ENCODE results near the gene GALNT18. TPM values are rescaled to one million over a fixed set of nuclear protein-coding genes. Genes with fewer than 3 reads are reported as not detected.

Gene GALNT18
- total RNA-seq, 1 experiment from 2014 or later, result not detected

GRCh38 chr11:11304550-11304949 is 317.3 kb downstream of the GALNT18 start:
- intact Hi-C loops (cut with micrococcal nuclease; ENCODE audit: unreplicated experiment), result no loop called here
- Histone ChIP-seq H3K4me2 (no peak overlapping the region), H3K36me3 (ENCODE audit: low read depth) (no peaks in the 10 kb centered on the region), H4K20me1 (ENCODE audit: insufficient read depth) (no peaks in the 10 kb centered on the region), H3K4me3 (no peak overlapping the region), H3K4me1 (replicated peaks; ENCODE audit: insufficient read depth) (no peaks in the 10 kb centered on the region), H3K27ac (no peak overlapping the region), H3K9me2 (ENCODE audit: insufficient read depth) (no peaks in the 10 kb centered on the region), H3K9me3 (ENCODE audit: insufficient read depth, low read depth) (no peaks in the 10 kb centered on the region), H3K79me2 (ENCODE audit: low read depth) (no peaks in the 10 kb centered on the region), H3K27me3 (ENCODE audit: insufficient read depth, low read depth) (peaks cover 40% of the 10 kb centered on the region), H3F3A (ENCODE audit: insufficient read depth, low read depth) (no peaks in the 10 kb centered on the region), H2AFZ (no peak overlapping the region)
- TF ChIP-seq CTCF (conservative IDR thresholded peaks at IDR 0.05), result no peak
- TF ChIP-seq EZH2 (IDR thresholded peaks at IDR 0.05; ENCODE audit: low read depth), result no peak
- no peak for DNase-seq
- ChIA-PET POLR2A (ENCODE audit: unreplicated experiment) (no interaction called here), CTCF (no interaction called here)
- no TSS peak for BruUV-seq (replicated peaks)

DNA sequence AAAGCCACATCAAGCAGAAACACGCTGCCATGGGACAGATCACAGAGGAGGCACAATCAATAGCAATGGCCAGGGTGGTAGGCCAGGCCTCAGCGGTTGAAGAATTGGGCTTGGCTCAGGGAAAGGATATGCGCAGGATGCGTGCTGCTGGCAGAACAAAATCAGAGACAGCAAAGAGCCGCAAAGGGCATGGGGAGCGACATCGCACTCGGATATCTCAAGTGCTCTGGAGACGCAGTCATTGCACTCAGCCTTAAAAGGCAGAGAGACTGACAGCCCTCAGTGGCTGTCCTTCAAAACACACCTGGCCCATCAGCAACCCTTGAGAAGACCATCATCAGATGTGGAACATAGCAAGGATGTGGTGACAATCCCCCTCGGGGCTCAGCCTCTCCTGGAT is 319.2 kb downstream of the GALNT18 start:
- POLR2A ChIA-PET (ENCODE audit: unreplicated experiment), result no interaction called here
- intact Hi-C loops (cut with micrococcal nuclease; ENCODE audit: unreplicated experiment), result no loop called here
- CTCF ChIA-PET, result no interaction called here
- TF ChIP-seq EZH2 (IDR thresholded peaks at IDR 0.05; ENCODE audit: low read depth) (no peak), CTCF (conservative IDR thresholded peaks at IDR 0.05) (no peak)
- Histone ChIP-seq H3K36me3 (ENCODE audit: low read depth) (no peaks in the 10 kb centered on the region), H3K4me2 (no peak overlapping the region), H3K9me3 (ENCODE audit: insufficient read depth, low read depth) (no peaks in the 10 kb centered on the region), H4K20me1 (ENCODE audit: insufficient read depth) (no peaks in the 10 kb centered on the region), H3F3A (ENCODE audit: insufficient read depth, low read depth) (no peaks in the 10 kb centered on the region), H2AFZ (no peak overlapping the region), H3K27me3 (ENCODE audit: insufficient read depth, low read depth) (peaks cover 53% of the 10 kb centered on the region), H3K4me1 (replicated peaks; ENCODE audit: insufficient read depth) (no peaks in the 10 kb centered on the region), H3K4me3 (no peak overlapping the region), H3K9me2 (ENCODE audit: insufficient read depth) (no peaks in the 10 kb centered on the region), H3K79me2 (ENCODE audit: low read depth) (no peaks in the 10 kb centered on the region), H3K27ac (no peak overlapping the region)
- BruUV-seq (replicated peaks), result no TSS peak
- DNase-seq, result no peak

GRCh38 chr11:11301212-11301611 is 320.6 kb downstream of the GALNT18 start:
- DNase-seq, result no peak
- H3K27ac ChIP-seq, result no peak overlapping the region
- H3K9me2 ChIP-seq (ENCODE audit: insufficient read depth), result no peaks in the 10 kb centered on the region
- ChIA-PET CTCF (no interaction called here), POLR2A (ENCODE audit: unreplicated experiment) (no interaction called here)
- H3K4me1 ChIP-seq (replicated peaks; ENCODE audit: insufficient read depth), result no peaks in the 10 kb centered on the region
- H3K4me2 ChIP-seq, result no peak overlapping the region
- no TSS peak for BruUV-seq (replicated peaks)
- no peaks in the 10 kb centered on the region for H3F3A ChIP-seq (ENCODE audit: insufficient read depth, low read depth)
- H3K27me3 ChIP-seq (ENCODE audit: insufficient read depth, low read depth), result peaks cover 59% of the 10 kb centered on the region
- H3K4me3 ChIP-seq, result no peak overlapping the region
- H4K20me1 ChIP-seq (ENCODE audit: insufficient read depth), result no peaks in the 10 kb centered on the region
- no peaks in the 10 kb centered on the region for H3K79me2 ChIP-seq (ENCODE audit: low read depth)
- H3K9me3 ChIP-seq (ENCODE audit: insufficient read depth, low read depth), result no peaks in the 10 kb centered on the region
- intact Hi-C loops (cut with micrococcal nuclease; ENCODE audit: unreplicated experiment), result no loop called here
- no peak overlapping the region for H2AFZ ChIP-seq
- no peaks in the 10 kb centered on the region for H3K36me3 ChIP-seq (ENCODE audit: low read depth)
- TF ChIP-seq CTCF (conservative IDR thresholded peaks at IDR 0.05) (no peak), EZH2 (IDR thresholded peaks at IDR 0.05; ENCODE audit: low read depth) (no peak)
